Activated CD8-positive, alpha-beta memory T cell treated with anti-CD3 and anti-CD28 coated beads for 24 hours (primary cell): ENCODE results near the gene C1orf141.
"Not testable (repeated sequence)": the region's sequence is repeated elsewhere in the genome, so short reads cannot be mapped to it uniquely, and the experiment has no call there.

Experiments used
- DNase-seq: peaks from one replicate; pipeline ENCODE4 v3.0.0-alpha.2; 2020

The C1orf141 gene

GRCh38 chr1:67078291-67078690 is 56.5 kb downstream of the C1orf141 start:
- DNase-seq: no peak

- DNase-seq: no peak
Measured at GRCh38 chr1:67077593-67077992, 57.2 kb downstream of the C1orf141 start.

GRCh38 chr1:67072749-67073148 is 62.0 kb downstream of the C1orf141 start:
- no peak for DNase-seq

- DNase-seq: not testable (repeated sequence)
Measured at GRCh38 chr1:67067655-67068054, 67.1 kb downstream of the C1orf141 start.

- DNase-seq: no peak
Measured at GRCh38 chr1:67062412-67062811, 72.4 kb downstream of the C1orf141 start.

GRCh38 chr1:67061266-67061665 is 73.5 kb downstream of the C1orf141 start:
- DNase-seq: no peak

GRCh38 chr1:67060811-67061218 is 74.0 kb downstream of the C1orf141 start:
- no peak for DNase-seq

- DNase-seq: no peak
Measured at GRCh38 chr1:67059346-67059745, 75.4 kb downstream of the C1orf141 start.

- DNase-seq: no peak
Measured at GRCh38 chr1:67058761-67059160, 76.0 kb downstream of the C1orf141 start.

- DNase-seq: no peak
Measured at GRCh38 chr1:67058242-67058641, 76.5 kb downstream of the C1orf141 start.

- peak; percentile 91 for DNase-seq
Measured at GRCh38 chr1:67053785-67054772, 80.7 kb downstream of the C1orf141 start, which contains the start of gene SLC35D1. SLC35D1 (minus strand) TSS chr1:67054148; CDS start chr1:67054013, 135 bp downstream.

GRCh38 chr1:67053535-67053784 is 81.3 kb downstream of the C1orf141 start:
- no peak for DNase-seq

GRCh38 chr1:67052741-67053534 is 81.8 kb downstream of the C1orf141 start:
- no peak for DNase-seq

- no peak for DNase-seq
Measured at GRCh38 chr1:67051196-67051595, 83.6 kb downstream of the C1orf141 start.

- DNase-seq: no peak
Measured at GRCh38 chr1:67044631-67045270, 90.0 kb downstream of the C1orf141 start.

GRCh38 chr1:67043366-67043765 is 91.4 kb downstream of the C1orf141 start:
- DNase-seq: no peak
